ENCODE data around the gene TTLL8.

- TF ChIP-seq CTCF (IDR thresholded peaks at IDR 0.05; ENCODE audit: poor library complexity) (no peak), EZH2phosphoT487 (IDR thresholded peaks at IDR 0.05; ENCODE audit: low read depth, severe bottlenecking, unreplicated experiment) (no peak)
These were observed 1.8 kb upstream of the TTLL8 start for GRCh38 chr22:50059881-50060262.
